SK-N-MC (cell line): ENCODE results near the gene NXN.

Source experiments
- EZH2 ChIP-seq: fragments of 200-600 bp; sonication (generic); IDR thresholded peaks from one replicate; pipeline ENCODE4 v1.6.1; 2017; ENCODE audit warnings: antibody characterized with exemption
- FOXP2 ChIP-seq: optimal IDR thresholded peaks from 2 replicates; pipeline ENCODE3; 2011; ENCODE audit warnings: mild to moderate bottlenecking, moderate library complexity; ENCODE audit not compliant: insufficient read depth; ENCODE audit errors: extremely low read length, control extremely low read depth
- POLR2AphosphoS5 ChIP-seq: IDR thresholded peaks from 2 replicates; pipeline ENCODE4 v1.6.1; 2012; ENCODE audit warnings: mild to moderate bottlenecking, low read depth, low read length, borderline replicate concordance

GRCh38 chr17:901191-901950 is 78.2 kb downstream of the NXN start:
- TF ChIP-seq EZH2 (no peak), POLR2AphosphoS5 (no peak), FOXP2 (no peak)
